ENCODE results near the gene VILL. TPM values are rescaled to one million over a fixed set of nuclear protein-coding genes. Genes with fewer than 3 reads are reported as not detected.

Gene VILL
- total and polyA plus RNA-seq, 4 donors, result 0.88 to 3.5 (median 1.6) TPM

- H3K9me3 ChIP-seq (ENCODE audit: control insufficient read depth in 4 of 4, low read length in 3 of 4), result no peaks in the 10 kb centered on the region
- no peak overlapping the region for H3K27ac ChIP-seq (ENCODE audit: low read depth in 1 of 2, low read length in 2 of 2)
- peaks cover 0 to 18% (median 8%) of the 10 kb centered on the region in 4 donors for H3K4me1 ChIP-seq (ENCODE audit: control insufficient read depth in 4 of 4, insufficient read depth in 4 of 4, low read length in 3 of 4)
- WGBS, result 49% methylated on average over 7 of the region's 7 CpGs
- no peak overlapping the region for H3K9ac ChIP-seq (ENCODE audit: low read depth in 1 of 2, low read length in 2 of 2)
- no peaks in the 10 kb centered on the region for H3K36me3 ChIP-seq (ENCODE audit: control insufficient read depth in 4 of 4, insufficient read depth in 3 of 4, low read depth in 1 of 4, low read length in 3 of 4)
- no peak overlapping the region for H3K4me3 ChIP-seq (ENCODE audit: low read depth in 1 of 3, low read length in 3 of 3)
- peak; percentile 87 for DNase-seq (ENCODE audit: low spot score)
- TF ChIP-seq ZBTB33 (IDR thresholded peaks at IDR 0.05), result no peak
- no peak for TF ChIP-seq NR2F2 (IDR thresholded peaks at IDR 0.05)
- no peak for TF ChIP-seq MAX (IDR thresholded peaks at IDR 0.05)
- TF ChIP-seq SP1 (IDR thresholded peaks at IDR 0.05), result no peak
- no peak for TF ChIP-seq FOXA2 (IDR thresholded peaks at IDR 0.05)
- no peak for TF ChIP-seq HNF4A (conservative IDR thresholded peaks at IDR 0.05)
- TF ChIP-seq FOXA1 (IDR thresholded peaks at IDR 0.05), result no peak
- no peak for TF ChIP-seq JUND (IDR thresholded peaks at IDR 0.05)
- TF ChIP-seq, protein P1, sequence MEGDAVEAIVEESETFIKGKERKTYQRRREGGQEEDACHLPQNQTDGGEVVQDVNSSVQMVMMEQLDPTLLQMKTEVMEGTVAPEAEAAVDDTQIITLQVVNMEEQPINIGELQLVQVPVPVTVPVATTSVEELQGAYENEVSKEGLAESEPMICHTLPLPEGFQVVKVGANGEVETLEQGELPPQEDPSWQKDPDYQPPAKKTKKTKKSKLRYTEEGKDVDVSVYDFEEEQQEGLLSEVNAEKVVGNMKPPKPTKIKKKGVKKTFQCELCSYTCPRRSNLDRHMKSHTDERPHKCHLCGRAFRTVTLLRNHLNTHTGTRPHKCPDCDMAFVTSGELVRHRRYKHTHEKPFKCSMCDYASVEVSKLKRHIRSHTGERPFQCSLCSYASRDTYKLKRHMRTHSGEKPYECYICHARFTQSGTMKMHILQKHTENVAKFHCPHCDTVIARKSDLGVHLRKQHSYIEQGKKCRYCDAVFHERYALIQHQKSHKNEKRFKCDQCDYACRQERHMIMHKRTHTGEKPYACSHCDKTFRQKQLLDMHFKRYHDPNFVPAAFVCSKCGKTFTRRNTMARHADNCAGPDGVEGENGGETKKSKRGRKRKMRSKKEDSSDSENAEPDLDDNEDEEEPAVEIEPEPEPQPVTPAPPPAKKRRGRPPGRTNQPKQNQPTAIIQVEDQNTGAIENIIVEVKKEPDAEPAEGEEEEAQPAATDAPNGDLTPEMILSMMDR (IDR thresholded peaks at IDR 0.05; ENCODE audit: low read depth, low read length, missing input control), result peak; percentile 91
- TF ChIP-seq, protein P2, sequence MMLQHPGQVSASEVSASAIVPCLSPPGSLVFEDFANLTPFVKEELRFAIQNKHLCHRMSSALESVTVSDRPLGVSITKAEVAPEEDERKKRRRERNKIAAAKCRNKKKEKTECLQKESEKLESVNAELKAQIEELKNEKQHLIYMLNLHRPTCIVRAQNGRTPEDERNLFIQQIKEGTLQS (IDR thresholded peaks at IDR 0.05), result no peak
- TF ChIP-seq RAD21 (IDR thresholded peaks at IDR 0.05), result peak; percentile 71 to 83
- TF ChIP-seq RXRA (IDR thresholded peaks at IDR 0.05), result no peak
- no peak for TF ChIP-seq REST (IDR thresholded peaks at IDR 0.05)
- no peak for TF ChIP-seq TAF1 (conservative IDR thresholded peaks at IDR 0.05)
- no peaks in the 10 kb centered on the region for H3K27me3 ChIP-seq (ENCODE audit: control insufficient read depth in 4 of 4, insufficient read depth in 4 of 4, low read length in 3 of 4)
Observed at GRCh38 chr3:37996785-37997301, 6.3 kb downstream of the VILL start.

GRCh38 chr3:37997342-37997741, 6.8 kb downstream of the VILL start:
- Histone ChIP-seq H3K9me3 (ENCODE audit: control insufficient read depth in 4 of 4, low read length in 3 of 4) (no peaks in the 10 kb centered on the region), H3K4me1 (ENCODE audit: control insufficient read depth in 4 of 4, insufficient read depth in 4 of 4, low read length in 3 of 4) (peaks cover 0 to 18% (median 8%) of the 10 kb centered on the region in 4 donors), H3K4me3 (ENCODE audit: low read depth in 1 of 3, low read length in 3 of 3) (no peak overlapping the region), H3K36me3 (ENCODE audit: control insufficient read depth in 4 of 4, insufficient read depth in 3 of 4, low read depth in 1 of 4, low read length in 3 of 4) (no peaks in the 10 kb centered on the region), H3K9ac (ENCODE audit: low read depth in 1 of 2, low read length in 2 of 2) (no peak overlapping the region), H3K27ac (ENCODE audit: low read depth in 1 of 2, low read length in 2 of 2) (no peak overlapping the region), H3K27me3 (ENCODE audit: control insufficient read depth in 4 of 4, insufficient read depth in 4 of 4, low read length in 3 of 4) (no peaks in the 10 kb centered on the region)
- no peak for TF ChIP-seq GABPA (IDR thresholded peaks at IDR 0.05 in 1 of 2, conservative IDR thresholded peaks at IDR 0.05 in 1 of 2)
- TF ChIP-seq, protein P2 (IDR thresholded peaks at IDR 0.05), result no peak
- TF ChIP-seq RXRA (IDR thresholded peaks at IDR 0.05), result no peak
- DNase-seq (ENCODE audit: low spot score), result no peak
- WGBS, result 93% methylated on average over 10 of the region's 10 CpGs

Data from liver (tissue), 9 donors.